Aorta (tissue), 5 donors: ENCODE results near the gene DNPH1. TPM values are rescaled to one million over a fixed set of nuclear protein-coding genes. Genes with fewer than 3 reads are reported as not detected.

Source experiments
- ATAC-seq: fragments of 200-7000 bp; cut with Tn5 transposase; one replicate; pipeline ENCODE4 v1.9.1; 2022; ENCODE audit warnings: moderate library complexity; ENCODE audit not compliant: low FRiP score
- DNase-seq, 2 donors: peaks; one replicate each; pipeline ENCODE4 v3.0.0-alpha.2; 2020
- H3K27ac ChIP-seq, 2 donors: one replicate each; pipeline ENCODE4 v1.5.1; 2013; ENCODE audit warnings: low read length in 2 of 2, mild to moderate bottlenecking in 2 of 2, moderate library complexity in 2 of 2, control low read depth in 1 of 2, inconsistent platforms in 1 of 2, low read depth in 1 of 2
- H3K27me3 ChIP-seq, 2 donors: one replicate each; pipeline ENCODE4 v1.6.1; 2013; ENCODE audit warnings: control low read depth in 1 of 2, low read length in 1 of 2, mild to moderate bottlenecking in 1 of 2, moderate library complexity in 1 of 2; ENCODE audit not compliant: insufficient read depth in 2 of 2, control insufficient read depth in 1 of 2
- H3K36me3 ChIP-seq, 2 donors: one replicate each; pipeline ENCODE4 v1.6.1; 2013; ENCODE audit warnings: control low read depth in 1 of 2, low read length in 1 of 2, mild to moderate bottlenecking in 1 of 2; ENCODE audit not compliant: insufficient read depth in 2 of 2, control insufficient read depth in 1 of 2
- H3K4me1 ChIP-seq, 2 donors: one replicate each; pipeline ENCODE4 v1.6.1; 2013; ENCODE audit warnings: low read length in 2 of 2, control low read depth in 1 of 2, mild to moderate bottlenecking in 1 of 2, moderate library complexity in 1 of 2; ENCODE audit not compliant: insufficient read depth in 2 of 2, control insufficient read depth in 1 of 2
- H3K4me3 ChIP-seq, 2 donors: one replicate each; pipeline ENCODE4 v1.5.1; 2013; ENCODE audit warnings: low read length in 2 of 2, control low read depth in 1 of 2, mild to moderate bottlenecking in 1 of 2
- H3K9me3 ChIP-seq: one replicate; pipeline ENCODE4 v1.6.1; 2013; ENCODE audit warnings: mild to moderate bottlenecking, low read length; ENCODE audit not compliant: control insufficient read depth
- WGBS, 2 donors: extraction: QIAGEN DNeasy Blood & Tissue Kit; methylation state at CpG; one replicate each; pipeline ENCODE4 v1.1.7; 2013; 5-methylcytosine and 5-hydroxymethylcytosine counted together
- intact Hi-C, 2 donors: fragments of 100-400 bp; cut with DNase I; formaldehyde crosslinking; loops; one replicate each; pipeline versions ENCODE4 v1.14.2 to v1.15.0; 2022
- polyA plus RNA-seq, 2 donors: library from polyadenylated mRNA; stranded (reverse); fragments of 200-250 nt; gene quantifications; one replicate each; pipeline ENCODE4 v1.2.3, GENCODE V29; 2013
- total RNA-seq, 2 donors: library from RNA; stranded (reverse); fragmentation: NEBNext Ultra II Directional; extraction: Animal tissue kit (Norgen Biotek cat#: 25700); gene quantifications; one replicate each; pipeline ENCODE4 v1.2.1, GENCODE V29; 2021
- donor health status: healthy with polysubstance abuse.
- donor health status: Bipolar disorder and iron deficiency.
- donor health status: DM: no; HTN: no; CAD: no.
- donor health status: DM: no; HTN: no; CAD: no.
- donor health status: DM: yes; HTN: yes; CAD: no.

The DNPH1 gene
- total and polyA plus RNA-seq, 4 donors: 10.2 to 87.4 (median 27.4) TPM

DNA sequence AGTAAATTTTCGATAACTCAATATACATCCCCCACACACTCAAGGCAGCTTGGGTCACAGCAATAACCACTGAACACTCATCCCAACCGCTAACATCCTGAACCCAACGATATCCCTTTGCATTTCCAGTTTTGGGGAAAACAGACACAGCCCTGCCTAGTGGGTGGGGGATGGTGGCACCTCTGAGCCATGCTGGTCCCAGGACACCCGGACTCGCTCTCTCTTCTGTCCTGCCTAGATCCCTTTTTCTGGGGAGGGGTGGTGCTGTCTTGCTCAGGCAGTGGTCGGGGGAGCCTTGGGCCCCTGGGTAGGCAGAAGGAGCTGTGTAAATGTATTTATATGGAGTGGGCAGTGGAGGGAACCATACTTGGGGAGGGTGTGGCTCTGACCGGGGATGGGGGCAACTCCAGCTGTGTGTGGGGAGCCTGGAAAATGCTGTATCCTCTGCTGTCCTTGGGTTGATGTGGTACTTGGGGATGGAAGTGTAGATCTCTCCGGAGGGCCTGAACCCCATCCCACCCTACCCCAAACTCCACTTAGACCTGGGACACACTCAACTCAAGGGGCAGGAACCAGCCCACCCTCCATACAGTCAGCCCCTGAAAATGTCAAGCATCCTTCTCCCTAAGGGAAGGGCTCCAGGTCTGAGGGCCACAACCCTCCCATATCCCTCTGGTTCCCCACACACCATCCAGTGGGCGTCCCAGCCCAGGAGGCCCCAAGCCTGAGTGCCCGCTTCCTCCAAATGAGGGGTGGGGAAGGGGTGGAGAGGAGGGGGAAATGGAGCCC lies 45.0 kb upstream of the DNPH1 start:
- ATAC-seq (no peak), DNase-seq (no peak)
- Histone ChIP-seq H3K4me3 (no peak overlapping the region), H3K36me3 (no peaks in the 10 kb centered on the region), H3K27ac (no peak overlapping the region), H3K27me3 (no peaks in the 10 kb centered on the region), H3K9me3 (no peaks in the 10 kb centered on the region), H3K4me1 (no peaks in the 10 kb centered on the region)
- intact Hi-C loops: no loop called here
- 85% methylated on average over 10 of the region's 10 CpGs for WGBS, 2 donors

GRCh38 chr6:43273707-43274106 lies 44.4 kb upstream of the DNPH1 start:
- Histone ChIP-seq H3K4me3 (no peak overlapping the region), H3K36me3 (no peaks in the 10 kb centered on the region), H3K27ac (no peak overlapping the region), H3K27me3 (no peaks in the 10 kb centered on the region), H3K4me1 (no peaks in the 10 kb centered on the region), H3K9me3 (no peaks in the 10 kb centered on the region)
- intact Hi-C loops: no loop called here
- 71 to 74% methylated on average over 2 of the region's 2 CpGs for WGBS, 2 donors
- ATAC-seq (no peak), DNase-seq (no peak)

GRCh38 chr6:43271944-43272343 lies 42.7 kb upstream of the DNPH1 start:
- no peak for DNase-seq
- intact Hi-C loops: no loop called here
- Histone ChIP-seq H3K4me3 (no peak overlapping the region), H3K36me3 (no peaks in the 10 kb centered on the region), H3K4me1 (no peaks in the 10 kb centered on the region), H3K27me3 (no peaks in the 10 kb centered on the region), H3K9me3 (no peaks in the 10 kb centered on the region), H3K27ac (no peak overlapping the region)
- no peak for ATAC-seq

GRCh38 chr6:43271103-43271815 lies 42.0 kb upstream of the DNPH1 start:
- ATAC-seq: no peak
- 92 to 93% methylated on average over 8 of the region's 8 CpGs for WGBS, 2 donors

GRCh38 chr6:43269273-43270007 lies 40.2 kb upstream of the DNPH1 start:
- H3K27ac ChIP-seq: no peak overlapping the region
- H3K27me3 ChIP-seq: no peaks in the 10 kb centered on the region
- ATAC-seq (no peak), DNase-seq (no peak)
- intact Hi-C loops: no loop called here
- 3 to 5% methylated on average over 43 to 44 of the region's 44 CpGs for WGBS, 2 donors
- no peaks in the 10 kb centered on the region for H3K36me3 ChIP-seq
- no peaks in the 10 kb centered on the region for H3K9me3 ChIP-seq
- no peak overlapping the region for H3K4me3 ChIP-seq
- no peaks in the 10 kb centered on the region for H3K4me1 ChIP-seq

More at GRCh38 chr6:43271103-43271815, 42.0 kb upstream of the DNPH1 start:
- intact Hi-C loops: no loop called here
- DNase-seq: no peak
- Histone ChIP-seq H3K4me1 (no peaks in the 10 kb centered on the region), H3K27me3 (no peaks in the 10 kb centered on the region), H3K27ac (no peak overlapping the region), H3K4me3 (no peak overlapping the region), H3K36me3 (no peaks in the 10 kb centered on the region), H3K9me3 (no peaks in the 10 kb centered on the region)

DNA sequence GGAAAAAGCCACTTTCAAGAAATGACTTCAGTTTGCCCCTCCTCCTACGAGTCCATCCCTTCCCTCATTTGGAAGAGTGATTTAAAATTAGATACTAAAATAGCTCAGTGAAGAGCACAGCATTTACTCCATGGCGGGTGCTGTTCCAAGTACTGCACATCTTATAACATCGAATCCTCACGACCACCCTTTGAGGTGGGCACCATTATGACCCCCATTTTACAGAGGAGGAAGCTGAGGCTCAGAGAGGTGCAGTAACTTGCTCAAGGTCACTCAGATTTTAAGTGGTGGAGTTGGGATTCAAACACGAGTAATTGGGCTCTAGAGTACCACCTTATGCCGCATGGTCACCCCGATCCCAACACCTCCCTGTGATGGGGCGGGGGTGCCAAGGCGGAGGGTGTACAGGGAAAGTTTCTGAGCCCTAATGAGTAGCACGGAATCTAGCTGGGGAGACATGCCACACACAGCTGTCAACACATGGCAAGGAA lies 39.5 kb upstream of the DNPH1 start:
- Histone ChIP-seq H3K4me3 (no peak overlapping the region), H3K27ac (no peak overlapping the region), H3K4me1 (no peaks in the 10 kb centered on the region), H3K36me3 (no peaks in the 10 kb centered on the region), H3K9me3 (no peaks in the 10 kb centered on the region), H3K27me3 (no peaks in the 10 kb centered on the region)
- WGBS, 2 donors: 69 to 73% methylated on average over 10 of the region's 10 CpGs
- intact Hi-C loops: no loop called here
- ATAC-seq (peak; percentile 41), DNase-seq (no peak)

DNA sequence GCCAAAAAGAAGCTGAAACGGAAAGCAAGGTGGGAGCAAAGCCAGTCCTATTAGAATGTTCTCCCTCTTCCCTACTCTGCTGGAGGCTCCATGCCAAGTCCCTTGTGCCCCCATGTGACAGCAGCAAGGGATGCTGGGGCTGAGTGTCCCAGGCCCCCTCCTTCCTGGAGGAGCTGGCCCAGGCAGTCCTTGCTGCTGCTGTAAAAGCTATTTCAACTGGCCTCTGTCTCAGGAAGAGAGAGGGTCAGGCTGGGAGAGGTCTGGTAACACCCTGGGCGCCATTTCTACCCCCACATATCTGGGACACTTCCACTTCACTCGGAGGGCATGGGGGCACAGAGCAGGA lies 39.0 kb upstream of the DNPH1 start:
- H3K4me3 ChIP-seq: no peak overlapping the region
- no peaks in the 10 kb centered on the region for H3K9me3 ChIP-seq
- DNase-seq (no peak), ATAC-seq (peak; percentile 45)
- intact Hi-C loops: no loop called here
- no peak overlapping the region for H3K27ac ChIP-seq
- 43 to 44% methylated on average over 3 of the region's 3 CpGs for WGBS, 2 donors
- H3K27me3 ChIP-seq: no peaks in the 10 kb centered on the region
- no peaks in the 10 kb centered on the region for H3K36me3 ChIP-seq
- no peaks in the 10 kb centered on the region for H3K4me1 ChIP-seq

DNA sequence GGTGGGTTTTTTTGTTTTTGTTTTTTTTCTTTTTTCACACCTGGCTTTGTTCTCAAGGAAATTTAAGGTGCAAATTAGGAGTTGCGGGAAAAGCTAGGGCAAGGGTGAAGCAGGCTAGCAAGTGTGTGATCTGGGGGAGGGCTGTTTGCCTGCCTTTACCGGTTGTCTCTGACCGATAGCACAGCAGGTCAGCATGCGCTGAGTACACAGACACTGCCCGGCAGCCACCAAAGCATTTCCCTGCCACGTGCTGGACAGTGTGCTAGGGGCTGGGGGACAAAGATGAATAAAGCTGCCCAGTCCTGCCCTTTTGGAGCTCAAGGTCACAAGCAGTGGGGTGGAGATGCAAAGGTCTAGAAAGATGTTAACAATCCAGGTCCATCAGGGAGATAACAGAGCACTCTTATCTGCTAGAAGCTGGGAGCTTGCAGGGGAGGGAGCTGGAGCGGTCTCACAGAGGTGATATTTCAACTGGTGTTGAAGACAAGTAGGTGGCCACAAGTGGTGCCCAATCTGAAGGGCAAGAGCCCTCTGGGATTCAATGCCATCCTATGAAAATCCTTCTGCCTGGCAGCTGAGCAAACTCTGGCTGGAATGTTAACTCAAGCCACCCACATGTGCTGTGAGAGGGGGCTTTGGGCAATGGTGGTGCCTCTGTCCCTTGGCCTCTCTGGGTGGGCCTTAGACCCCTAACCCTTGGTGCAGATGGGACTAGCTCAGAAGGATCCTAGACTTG lies 38.5 kb upstream of the DNPH1 start:
- 88 to 92% methylated on average over 7 of the region's 7 CpGs for WGBS, 2 donors

More for the DNA sequence above, 38.5 kb upstream of the DNPH1 start:
- no peak overlapping the region for H3K4me3 ChIP-seq
- intact Hi-C loops: no loop called here
- H3K27me3 ChIP-seq: no peaks in the 10 kb centered on the region
- ATAC-seq (no peak), DNase-seq (no peak)
- H3K4me1 ChIP-seq: no peaks in the 10 kb centered on the region
- H3K36me3 ChIP-seq: no peaks in the 10 kb centered on the region
- H3K9me3 ChIP-seq: no peaks in the 10 kb centered on the region
- H3K27ac ChIP-seq: no peak overlapping the region
